Neural crest cell (in vitro differentiated cells): ENCODE data around the gene RERE. TPM values are rescaled to one million over a fixed set of nuclear protein-coding genes. Genes with fewer than 3 reads are reported as not detected.

ENCODE experiments used
- DNase-seq: peaks from one replicate; pipeline ENCODE4 v3.0.0; 2021; ENCODE audit warnings: low read depth, mixed read lengths, low spot score
- H3K27ac Mint-ChIP-seq: one replicate; pipeline ENCODE4 v1.8.0; 2021; ENCODE audit warnings: mild to moderate bottlenecking, mixed read lengths; ENCODE audit not compliant: unreplicated experiment
- H3K27me3 Mint-ChIP-seq: 2 replicates; pipeline ENCODE4 v1.8.0; 2021; ENCODE audit warnings: low read depth, mild to moderate bottlenecking, mixed read lengths
- H3K36me3 Mint-ChIP-seq: 2 replicates; pipeline ENCODE4 v1.8.0; 2021; ENCODE audit warnings: low read depth, mild to moderate bottlenecking, mixed read lengths
- H3K4me1 Mint-ChIP-seq: 2 replicates; pipeline ENCODE4 v1.8.0; 2021; ENCODE audit warnings: mixed read lengths
- H3K4me3 Mint-ChIP-seq: one replicate; pipeline ENCODE4 v1.8.0; 2021; ENCODE audit warnings: mild to moderate bottlenecking, mixed read lengths
- H3K9me3 Mint-ChIP-seq: 2 replicates; pipeline ENCODE4 v1.8.0; 2021; ENCODE audit warnings: mixed read lengths
- CTCF ChIP-seq: fragments of 200-600 bp; sonication (generic); conservative IDR thresholded peaks from 2 replicates; pipeline ENCODE4 v1.5.0; 2021; ENCODE audit warnings: antibody characterized with exemption, mild to moderate bottlenecking
- total RNA-seq: library from RNA; stranded (reverse); gene quantifications from 2 replicates; pipeline ENCODE4 v1.2.1, GENCODE V29; 2021

Gene RERE
- total RNA-seq, 1 donor from 2014 or later, result 122 TPM

DNA sequence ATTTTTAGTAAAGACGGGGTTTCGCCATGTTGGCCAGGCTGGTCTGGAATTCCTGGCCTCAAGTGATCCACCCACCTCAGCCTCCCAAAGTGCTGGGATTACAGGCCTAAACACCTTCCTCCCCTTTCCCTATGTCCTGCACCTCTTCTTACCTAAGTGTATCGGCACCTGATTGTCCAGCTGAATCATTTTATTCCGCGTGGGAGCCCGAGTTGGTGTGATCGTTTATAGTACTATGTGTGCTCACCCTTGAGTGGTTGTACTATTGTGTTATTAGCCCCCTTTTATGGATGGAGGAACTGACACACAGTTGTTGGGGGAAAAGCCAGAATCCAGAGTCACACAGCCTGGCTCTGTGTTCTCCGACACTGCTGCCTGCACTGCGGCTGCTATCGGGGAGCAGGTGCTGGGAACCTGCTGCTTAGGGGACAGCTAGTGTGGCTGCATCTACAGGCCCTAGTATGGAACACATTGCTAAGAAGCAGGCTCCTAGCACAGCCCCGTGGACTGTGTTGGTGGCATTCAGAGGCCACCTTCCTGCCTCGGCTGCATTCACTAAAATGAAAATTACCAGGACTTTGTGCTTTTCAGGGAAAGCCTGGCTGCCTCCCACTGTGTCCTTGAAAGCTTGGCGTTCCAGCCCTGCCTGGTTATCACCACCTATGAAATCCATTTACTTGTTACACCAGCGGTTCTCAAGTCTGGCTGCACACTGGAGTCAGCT is 39.4 kb upstream of the RERE start:
- H3K4me3 Mint-ChIP-seq, result peak overlapping the region; percentile 4
- H3K27me3 Mint-ChIP-seq, result no peaks in the 10 kb centered on the region
- no peaks in the 10 kb centered on the region for H3K9me3 Mint-ChIP-seq
- no peak overlapping the region for H3K27ac Mint-ChIP-seq
- peaks cover 28% of the 10 kb centered on the region for H3K4me1 Mint-ChIP-seq
- H3K36me3 Mint-ChIP-seq, result peaks cover 21% of the 10 kb centered on the region
- no peak for TF ChIP-seq CTCF
- DNase-seq, result no peak

DNA sequence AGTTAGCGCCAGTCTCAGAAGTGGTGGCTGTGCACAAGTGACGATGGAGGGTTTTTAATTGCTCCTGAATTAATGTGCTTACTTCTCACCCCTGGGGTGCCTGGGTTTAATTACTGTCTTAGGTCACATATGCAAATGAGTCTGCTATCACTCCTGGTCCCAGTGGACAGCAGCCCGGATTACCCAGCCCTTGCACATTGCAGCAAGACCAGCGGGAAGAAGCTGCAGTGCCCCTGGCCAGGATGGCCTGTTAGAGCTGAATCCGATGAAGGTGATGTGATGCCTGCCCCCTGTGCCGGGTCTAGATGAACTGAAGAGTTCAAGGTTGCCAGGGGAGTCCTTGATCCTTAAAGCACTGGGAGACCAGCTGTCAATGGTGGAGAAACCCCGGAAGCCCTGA is 36.8 kb upstream of the RERE start:
- peaks cover 9% of the 10 kb centered on the region for H3K36me3 Mint-ChIP-seq
- H3K4me3 Mint-ChIP-seq, result no peak overlapping the region
- H3K27me3 Mint-ChIP-seq, result no peaks in the 10 kb centered on the region
- DNase-seq, result no peak
- no peaks in the 10 kb centered on the region for H3K9me3 Mint-ChIP-seq
- peaks cover 17% of the 10 kb centered on the region for H3K4me1 Mint-ChIP-seq
- no peak overlapping the region for H3K27ac Mint-ChIP-seq
- TF ChIP-seq CTCF, result no peak

DNA sequence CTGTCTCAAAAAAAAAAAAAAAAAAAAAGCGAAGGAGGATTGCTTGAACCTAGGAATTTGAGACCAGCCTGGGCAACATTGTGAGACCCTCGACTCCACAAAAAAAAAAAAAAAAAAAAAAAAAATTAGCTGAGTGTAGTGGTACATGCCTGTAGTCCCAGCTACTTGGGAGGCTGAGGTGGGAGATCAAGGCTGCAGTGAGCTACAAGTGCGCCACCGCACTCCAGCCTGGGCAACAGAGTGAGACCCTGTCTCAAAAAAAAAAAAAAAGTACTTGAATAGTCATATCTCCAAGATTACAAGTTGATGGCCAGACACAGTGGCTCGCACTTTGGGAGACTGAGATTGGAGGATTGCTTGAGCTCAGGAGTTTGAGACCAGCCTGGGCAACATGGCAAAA is 33.6 kb upstream of the RERE start:
- no peak for DNase-seq
- Mint-ChIP-seq H3K9me3 (no peaks in the 10 kb centered on the region), H3K36me3 (no peaks in the 10 kb centered on the region), H3K4me1 (peaks cover 9% of the 10 kb centered on the region), H3K27ac (no peak overlapping the region), H3K27me3 (no peaks in the 10 kb centered on the region), H3K4me3 (no peak overlapping the region)
- TF ChIP-seq CTCF, result no peak

DNA sequence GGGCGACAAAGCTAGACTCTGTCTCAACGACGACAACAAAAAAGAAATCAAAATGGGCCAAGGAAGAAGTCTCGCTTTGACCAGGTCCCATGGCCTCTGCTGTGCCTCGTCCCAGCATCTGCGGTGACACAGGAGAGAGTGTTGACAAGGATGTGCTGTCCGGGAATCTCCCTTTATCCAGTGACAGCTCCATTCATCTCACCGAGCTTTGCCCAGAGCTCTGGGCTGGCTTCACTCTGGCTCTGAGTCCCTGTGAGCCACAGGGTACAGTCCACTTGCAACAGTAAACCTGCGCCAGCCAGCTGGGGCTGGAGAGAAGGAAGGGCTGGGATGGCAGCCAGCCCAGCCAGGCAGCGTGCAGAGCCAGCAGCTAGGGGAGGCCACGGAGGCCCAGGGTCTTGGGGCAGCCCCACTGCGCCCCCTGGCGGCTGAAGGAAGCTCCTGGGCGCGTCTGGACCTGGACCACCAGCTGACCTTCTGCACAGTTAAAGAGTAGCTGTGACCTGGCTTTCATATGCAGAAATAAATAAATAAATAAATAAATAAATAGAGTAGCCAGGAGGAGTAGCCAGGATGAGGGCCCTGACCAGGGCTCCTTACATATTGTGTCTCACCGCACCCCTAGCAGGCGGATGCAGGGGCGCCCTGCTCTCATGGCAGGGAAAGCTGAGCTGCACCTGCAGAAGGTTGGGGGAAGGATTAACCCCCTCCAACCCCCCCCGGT is 31.4 kb upstream of the RERE start:
- H3K4me1 Mint-ChIP-seq, result peaks cover 13% of the 10 kb centered on the region
- no peaks in the 10 kb centered on the region for H3K27me3 Mint-ChIP-seq
- H3K4me3 Mint-ChIP-seq, result no peak overlapping the region
- peak; percentile 87 for DNase-seq
- peak; percentile 88 for TF ChIP-seq CTCF
- no peak overlapping the region for H3K27ac Mint-ChIP-seq
- H3K9me3 Mint-ChIP-seq, result no peaks in the 10 kb centered on the region
- H3K36me3 Mint-ChIP-seq, result no peaks in the 10 kb centered on the region

DNA sequence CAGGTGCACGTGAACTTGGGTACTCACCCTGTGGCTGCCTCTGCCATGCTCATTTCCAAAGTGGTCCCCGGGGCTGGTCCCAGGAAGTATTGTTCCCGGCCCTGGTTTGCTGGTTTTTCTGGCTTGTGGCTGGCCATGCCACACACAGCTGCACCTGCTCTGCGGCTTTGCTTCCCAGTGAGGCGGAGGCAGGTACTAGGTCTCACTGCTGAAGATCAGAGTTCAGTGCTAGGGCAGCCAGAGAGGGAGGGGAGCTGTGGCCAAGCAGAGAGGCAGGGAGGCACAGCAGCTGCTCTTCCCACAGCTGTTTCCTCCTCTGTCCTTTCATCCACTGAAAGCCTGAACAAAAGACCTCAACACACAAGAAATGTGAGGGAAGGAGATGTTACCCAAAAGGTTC is 30.6 kb upstream of the RERE start:
- TF ChIP-seq CTCF, result no peak
- peaks cover 13% of the 10 kb centered on the region for H3K4me1 Mint-ChIP-seq
- H3K9me3 Mint-ChIP-seq, result no peaks in the 10 kb centered on the region
- H3K36me3 Mint-ChIP-seq, result no peaks in the 10 kb centered on the region
- DNase-seq, result no peak
- H3K27me3 Mint-ChIP-seq, result no peaks in the 10 kb centered on the region
- no peak overlapping the region for H3K27ac Mint-ChIP-seq
- no peak overlapping the region for H3K4me3 Mint-ChIP-seq
